ENCODE results near the gene STAC2. TPM values are rescaled to one million over a fixed set of nuclear protein-coding genes. Genes with fewer than 3 reads are reported as not detected.

Gene STAC2
- total and polyA plus RNA-seq, 2 of the 13 experiments (the other 11 are each of a cell fraction or from before 2014, with no cell fraction given): not detected

- TF ChIP-seq ZNF703 (CRISPR knock-in tag; IDR thresholded peaks at IDR 0.05; ENCODE audit: borderline replicate concordance): no peak
- TF ChIP-seq, protein P1, sequence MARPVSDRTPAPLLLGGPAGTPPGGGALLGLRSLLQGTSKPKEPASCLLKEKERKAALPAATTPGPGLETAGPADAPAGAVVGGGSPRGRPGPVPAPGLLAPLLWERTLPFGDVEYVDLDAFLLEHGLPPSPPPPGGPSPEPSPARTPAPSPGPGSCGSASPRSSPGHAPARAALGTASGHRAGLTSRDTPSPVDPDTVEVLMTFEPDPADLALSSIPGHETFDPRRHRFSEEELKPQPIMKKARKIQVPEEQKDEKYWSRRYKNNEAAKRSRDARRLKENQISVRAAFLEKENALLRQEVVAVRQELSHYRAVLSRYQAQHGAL (CRISPR knock-in tag; IDR thresholded peaks at IDR 0.05; ENCODE audit: not compliant biosample characterization): no peak
These were observed 12.7 kb upstream of the STAC2 start (continued) for GRCh38 chr17:39238311-39238972.

GRCh38 chr17:39237586-39237985, 11.8 kb upstream of the STAC2 start:
- Histone ChIP-seq H3K4me2 (ENCODE audit: low read depth, low read length) (no peak overlapping the region), H2AFZ (ENCODE audit: low read length) (no peak overlapping the region), H3K36me3 (replicated peaks in 1 of 2; ENCODE audit: control insufficient read depth in 1 of 2, insufficient read depth in 2 of 2, low read length in 2 of 2) (no peaks in the 10 kb centered on the region), H3K4me3 (replicated peaks in 1 of 3; ENCODE audit: insufficient read depth in 1 of 3, low read depth in 2 of 3, low read length in 3 of 3) (no peak overlapping the region), H3K4me1 (ENCODE audit: insufficient read depth, low read length) (no peaks in the 10 kb centered on the region), H4K20me1 (ENCODE audit: insufficient read depth, low read length) (no peaks in the 10 kb centered on the region), H3K9ac (ENCODE audit: insufficient read depth, low read depth, low read length) (no peak overlapping the region), H3K79me2 (ENCODE audit: insufficient read depth, low read length) (no peaks in the 10 kb centered on the region), H3K27me3 (ENCODE audit: control insufficient read depth in 1 of 2, insufficient read depth in 2 of 2, low read length in 2 of 2) (peaks cover 0 to 8% of the 10 kb centered on the region in 2 experiments; a peak in 3 of 5 replicates), H3K9me3 (ENCODE audit: low read length) (no peaks in the 10 kb centered on the region), H3K27ac (ENCODE audit: extremely low read length, insufficient read depth, low read length) (no peak overlapping the region)
- in situ Hi-C loops (cut with HindIII; ENCODE audit: extremely low pct_ligation_motif_present, low pct_unique_long_range_greater_than_20kb): no loop called here
- intact Hi-C loops (cut with micrococcal nuclease; ENCODE audit: unreplicated experiment): loop anchor here (10.0 kb wide), 1 partner anchor 253 kb away; no protein-coding TSS in a partner anchor
- DNase-seq (ENCODE audit: low spot score) (no peak), ATAC-seq (no peak), FAIRE-seq (no peak)
- POLR2A ChIA-PET: interaction anchor here (1.6 to 1.9 kb wide), 2 partner anchors 31 to 38 kb away, joined by 7 read pairs; partner anchors contain the start of gene RPL19
- 4% methylated on average over 7 of the region's 7 CpGs for WGBS (ENCODE audit: low lambda C conversion rate)
- no TSS peak for BruUV-seq (replicated peaks)
- CTCF ChIA-PET (ENCODE audit: low intra/inter-chr PET ratio, low total read pairs): no interaction called here
- no peak for TF ChIP-seq ZBTB21 (CRISPR knock-in tag; IDR thresholded peaks at IDR 0.05)
- no peak for TF ChIP-seq AFF4 (CRISPR knock-in tag; IDR thresholded peaks at IDR 0.05)
- TF ChIP-seq SSRP1 (CRISPR knock-in tag; IDR thresholded peaks at IDR 0.05): no peak
- TF ChIP-seq TARDBP (CRISPR knock-in tag; IDR thresholded peaks at IDR 0.05): no peak
- TF ChIP-seq, protein P2, sequence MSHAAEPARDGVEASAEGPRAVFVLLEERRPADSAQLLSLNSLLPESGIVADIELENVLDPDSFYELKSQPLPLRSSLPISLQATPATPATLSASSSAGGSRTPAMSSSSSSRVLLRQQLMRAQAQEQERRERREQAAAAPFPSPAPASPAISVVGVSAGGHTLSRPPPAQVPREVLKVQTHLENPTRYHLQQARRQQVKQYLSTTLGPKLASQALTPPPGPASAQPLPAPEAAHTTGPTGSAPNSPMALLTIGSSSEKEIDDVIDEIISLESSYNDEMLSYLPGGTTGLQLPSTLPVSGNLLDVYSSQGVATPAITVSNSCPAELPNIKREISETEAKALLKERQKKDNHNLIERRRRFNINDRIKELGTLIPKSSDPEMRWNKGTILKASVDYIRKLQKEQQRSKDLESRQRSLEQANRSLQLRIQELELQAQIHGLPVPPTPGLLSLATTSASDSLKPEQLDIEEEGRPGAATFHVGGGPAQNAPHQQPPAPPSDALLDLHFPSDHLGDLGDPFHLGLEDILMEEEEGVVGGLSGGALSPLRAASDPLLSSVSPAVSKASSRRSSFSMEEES (CRISPR knock-in tag; IDR thresholded peaks at IDR 0.05): no peak
- TF ChIP-seq PRDM15 (CRISPR knock-in tag; IDR thresholded peaks at IDR 0.05): no peak
- TF ChIP-seq ZNF510 (CRISPR knock-in tag; IDR thresholded peaks at IDR 0.05; ENCODE audit: low read depth): no peak
- TF ChIP-seq, protein P3, sequence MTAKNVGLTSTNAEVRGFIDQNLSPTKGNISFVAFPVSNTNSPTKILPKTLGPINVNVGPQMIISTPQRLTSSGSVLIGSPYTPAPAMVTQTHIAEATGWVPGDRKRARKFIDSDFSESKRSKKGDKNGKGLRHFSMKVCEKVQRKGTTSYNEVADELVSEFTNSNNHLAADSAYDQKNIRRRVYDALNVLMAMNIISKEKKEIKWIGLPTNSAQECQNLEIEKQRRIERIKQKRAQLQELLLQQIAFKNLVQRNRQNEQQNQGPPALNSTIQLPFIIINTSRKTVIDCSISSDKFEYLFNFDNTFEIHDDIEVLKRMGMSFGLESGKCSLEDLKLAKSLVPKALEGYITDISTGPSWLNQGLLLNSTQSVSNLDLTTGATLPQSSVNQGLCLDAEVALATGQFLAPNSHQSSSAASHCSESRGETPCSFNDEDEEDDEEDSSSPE (CRISPR knock-in tag; IDR thresholded peaks at IDR 0.05): no peak
- no peak for TF ChIP-seq ZFAT (CRISPR knock-in tag; conservative IDR thresholded peaks at IDR 0.05)
